COLO829 (cell line): Measurements from ENCODE around the gene CREB3L2.

Experiments
- DNase-seq: peaks from one replicate; pipeline ENCODE4 v3.0.0; 2012; ENCODE audit warnings: low spot score

CREB3L2 gene

GRCh38 chr7:137871170-137871915 lies 130.5 kb downstream of the CREB3L2 start:
- DNase-seq: no peak

- DNase-seq: no peak
These were observed 131.2 kb downstream of the CREB3L2 start for GRCh38 chr7:137870684-137871083.

GRCh38 chr7:137870078-137870477 lies 131.8 kb downstream of the CREB3L2 start:
- no peak for DNase-seq

GRCh38 chr7:137869260-137869659 lies 132.6 kb downstream of the CREB3L2 start:
- DNase-seq: no peak

GRCh38 chr7:137867289-137867688 lies 134.6 kb downstream of the CREB3L2 start:
- no peak for DNase-seq

GRCh38 chr7:137865764-137866163 lies 136.1 kb downstream of the CREB3L2 start:
- no peak for DNase-seq

GRCh38 chr7:137862964-137863363 lies 138.9 kb downstream of the CREB3L2 start:
- DNase-seq: no peak

GRCh38 chr7:137862358-137862757 lies 139.5 kb downstream of the CREB3L2 start:
- DNase-seq: no peak

GRCh38 chr7:137860542-137860941 lies 141.3 kb downstream of the CREB3L2 start:
- no peak for DNase-seq

GRCh38 chr7:137853053-137853452 lies 148.8 kb downstream of the CREB3L2 start:
- no peak for DNase-seq

- DNase-seq: no peak
These were observed 149.8 kb downstream of the CREB3L2 start for GRCh38 chr7:137852108-137852507.

GRCh38 chr7:137850972-137851945 lies 150.6 kb downstream of the CREB3L2 start:
- DNase-seq: no peak

- no peak for DNase-seq
These were observed 151.3 kb downstream of the CREB3L2 start for GRCh38 chr7:137850571-137850970.

GRCh38 chr7:137848095-137848494 lies 153.8 kb downstream of the CREB3L2 start:
- DNase-seq: no peak

GRCh38 chr7:137847568-137848050 lies 154.3 kb downstream of the CREB3L2 start:
- DNase-seq: no peak

GRCh38 chr7:137846827-137847567 lies 154.9 kb downstream of the CREB3L2 start, which contains the start of gene DGKI:
Gene DGKI, minus strand, starts transcription at chr7:137846974.
- no peak for DNase-seq

- DNase-seq: no peak
These were observed 155.4 kb downstream of the CREB3L2 start for GRCh38 chr7:137846549-137846826.

- no peak for DNase-seq
These were observed 157.0 kb downstream of the CREB3L2 start for GRCh38 chr7:137844677-137845425.

- DNase-seq: no peak
These were observed 161.7 kb downstream of the CREB3L2 start for GRCh38 chr7:137839903-137840779.

GRCh38 chr7:137838706-137839315 lies 163.1 kb downstream of the CREB3L2 start:
- no peak for DNase-seq
